DLD1 (cell line): ENCODE results near the gene ADGRG2.
"Not testable (repeated sequence)": the region's sequence is repeated elsewhere in the genome, so short reads cannot be mapped to it uniquely, and the experiment has no call there.

ENCODE experiments used
- in situ Hi-C: cut with HindIII; loops from 2 replicates; pipeline ENCODE4 v1.10.0; 2017; ENCODE audit warnings: low sequenced_read_pairs

ADGRG2 gene

GRCh38 chrX:19089555-19090040, 32.7 kb downstream of the ADGRG2 start:
- in situ Hi-C loops: no loop called here

- in situ Hi-C loops: no loop called here
Measured at GRCh38 chrX:19086102-19086772, 36.0 kb downstream of the ADGRG2 start.

GRCh38 chrX:19085666-19086065, 36.6 kb downstream of the ADGRG2 start:
- in situ Hi-C loops: no loop called here

GRCh38 chrX:19075754-19076153, 46.5 kb downstream of the ADGRG2 start:
- in situ Hi-C loops: no loop called here

- in situ Hi-C loops: no loop called here
Measured at GRCh38 chrX:19072372-19072771, 49.9 kb downstream of the ADGRG2 start.

- in situ Hi-C loops: no loop called here
Measured at GRCh38 chrX:19070555-19070994, 51.7 kb downstream of the ADGRG2 start.

- in situ Hi-C loops: not testable (repeated sequence)
Measured at GRCh38 chrX:19066987-19067386, 55.3 kb downstream of the ADGRG2 start.

GRCh38 chrX:19065535-19065934, 56.7 kb downstream of the ADGRG2 start:
- in situ Hi-C loops: no loop called here

- in situ Hi-C loops: no loop called here
Measured at GRCh38 chrX:19064175-19064574, 58.1 kb downstream of the ADGRG2 start.

- in situ Hi-C loops: no loop called here
Measured at GRCh38 chrX:19063030-19063429, 59.2 kb downstream of the ADGRG2 start.

GRCh38 chrX:19059067-19059466, 63.2 kb downstream of the ADGRG2 start:
- in situ Hi-C loops: no loop called here

- in situ Hi-C loops: no loop called here
Measured at GRCh38 chrX:19057856-19058255, 64.4 kb downstream of the ADGRG2 start.

GRCh38 chrX:19049110-19049509, 73.2 kb downstream of the ADGRG2 start:
- in situ Hi-C loops: no loop called here

GRCh38 chrX:19046343-19047215, 75.7 kb downstream of the ADGRG2 start:
- in situ Hi-C loops: no loop called here

- in situ Hi-C loops: no loop called here
Measured at GRCh38 chrX:19040373-19040772, 81.9 kb downstream of the ADGRG2 start.

GRCh38 chrX:19034025-19034424, 88.2 kb downstream of the ADGRG2 start:
- in situ Hi-C loops: no loop called here

GRCh38 chrX:19030805-19031204, 91.5 kb downstream of the ADGRG2 start:
- in situ Hi-C loops: no loop called here

- in situ Hi-C loops: no loop called here
Measured at GRCh38 chrX:19028560-19028959, 93.7 kb downstream of the ADGRG2 start.

GRCh38 chrX:19024366-19024765, 97.9 kb downstream of the ADGRG2 start:
- in situ Hi-C loops: no loop called here

- in situ Hi-C loops: no loop called here
Measured at GRCh38 chrX:19019996-19020395, 102.3 kb downstream of the ADGRG2 start.

GRCh38 chrX:19017271-19017670, 105.0 kb downstream of the ADGRG2 start:
- in situ Hi-C loops: no loop called here

GRCh38 chrX:19016614-19017013, 105.7 kb downstream of the ADGRG2 start:
- in situ Hi-C loops: not testable (repeated sequence)
